ENCODE data around the gene GPC6.

Gene GPC6

DNA sequence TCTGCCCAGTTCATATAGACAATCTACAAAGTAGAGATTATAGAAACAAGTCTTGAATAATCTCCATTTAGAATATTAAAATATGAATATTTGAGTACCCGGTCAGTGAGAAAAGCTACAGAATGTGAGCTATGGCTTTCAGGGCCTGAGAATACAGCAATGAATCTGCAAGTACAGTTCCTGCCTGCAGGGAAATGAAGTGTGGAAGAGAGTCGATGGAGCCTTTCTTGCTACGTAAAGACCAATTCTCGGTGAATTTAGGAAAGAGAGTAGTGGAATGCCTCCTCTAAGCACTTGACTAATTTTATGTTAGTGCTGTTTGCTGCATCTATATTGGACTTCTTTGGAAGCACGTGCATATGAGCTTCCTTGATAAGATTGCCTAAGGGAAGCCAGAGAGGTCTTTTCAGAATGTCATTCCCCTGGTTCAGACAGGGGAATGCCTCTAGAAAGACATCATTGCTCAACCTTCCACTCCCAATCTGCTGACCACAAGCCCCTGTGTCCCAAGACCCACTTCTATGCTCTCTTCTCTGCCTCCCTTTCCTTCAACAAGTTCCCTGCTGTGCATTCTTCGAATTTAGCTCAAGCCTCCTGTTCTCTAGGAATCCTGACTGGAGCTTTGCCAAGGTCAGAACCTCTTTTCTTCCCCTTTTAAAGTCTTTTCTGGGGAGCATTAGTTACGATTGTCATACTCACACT lies 41.9 kb downstream of the GPC6 start:
- peak; percentile 44 for DNase-seq (ENCODE audit: low read depth)

DNA sequence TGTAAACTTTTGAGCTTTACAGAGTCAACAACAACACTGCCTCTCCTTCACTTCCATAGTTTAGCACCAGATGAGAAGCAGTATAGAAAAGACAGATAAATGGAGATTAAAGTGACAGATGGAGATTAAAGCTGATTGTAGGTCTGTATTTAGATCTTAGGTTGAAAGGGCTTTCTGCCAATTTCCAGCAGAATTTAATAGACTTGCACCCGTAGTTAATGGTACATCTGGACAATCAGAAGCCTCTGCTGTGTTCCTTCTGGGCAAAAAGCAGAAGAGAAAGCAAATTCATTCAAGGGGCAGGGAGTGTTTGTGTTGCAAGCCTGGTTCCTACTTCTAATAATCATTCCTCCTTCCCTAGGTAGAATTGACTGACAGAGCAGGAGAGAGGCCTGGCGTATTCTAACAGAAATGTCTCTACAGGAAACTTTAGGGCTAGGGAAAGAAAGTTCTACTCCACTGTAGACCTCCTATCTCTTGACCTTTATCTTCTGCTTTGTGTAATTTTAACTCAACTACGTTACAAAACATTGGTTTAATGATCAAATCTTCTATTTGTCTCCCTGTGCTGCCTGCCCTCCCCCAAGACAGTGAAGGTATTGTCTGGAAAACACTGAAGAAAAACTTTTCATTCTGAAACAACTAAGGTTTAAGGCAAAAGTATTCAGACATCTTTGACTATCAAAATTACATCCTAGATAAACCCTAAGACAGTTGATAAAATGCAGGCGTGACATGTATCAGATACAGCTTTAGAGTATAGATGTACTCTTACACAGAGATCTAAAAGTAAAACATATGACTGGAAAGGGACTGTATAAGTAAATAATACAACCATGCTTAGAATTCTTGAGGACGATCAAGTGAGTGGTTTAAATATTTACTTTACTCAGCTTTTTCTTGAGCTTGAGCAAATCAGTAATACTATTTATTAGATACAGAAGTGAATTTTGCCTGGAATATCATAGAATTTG lies 44.4 kb downstream of the GPC6 start:
- DNase-seq (ENCODE audit: low read depth), result peak; percentile 43

DNA sequence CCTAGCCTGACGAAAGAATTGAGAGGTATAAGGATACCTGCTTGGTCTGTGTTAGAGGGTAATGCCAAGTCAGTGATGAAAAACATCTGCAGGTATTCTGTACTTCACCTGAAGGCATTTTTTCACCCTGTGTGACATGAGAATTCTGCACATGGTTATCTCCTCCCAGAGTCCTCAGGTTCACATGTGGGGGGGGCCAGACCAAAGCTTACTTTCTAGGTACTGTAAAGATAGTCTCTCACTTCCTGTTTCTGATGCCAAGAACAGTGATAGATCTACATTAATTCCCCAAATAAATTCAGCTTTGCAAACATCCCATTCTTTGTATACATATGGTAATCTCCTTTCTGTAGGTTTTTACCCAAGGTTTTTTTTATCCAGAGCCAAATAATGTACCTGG lies 53.4 kb downstream of the GPC6 start:
- no peak for DNase-seq (ENCODE audit: low read depth)

DNA sequence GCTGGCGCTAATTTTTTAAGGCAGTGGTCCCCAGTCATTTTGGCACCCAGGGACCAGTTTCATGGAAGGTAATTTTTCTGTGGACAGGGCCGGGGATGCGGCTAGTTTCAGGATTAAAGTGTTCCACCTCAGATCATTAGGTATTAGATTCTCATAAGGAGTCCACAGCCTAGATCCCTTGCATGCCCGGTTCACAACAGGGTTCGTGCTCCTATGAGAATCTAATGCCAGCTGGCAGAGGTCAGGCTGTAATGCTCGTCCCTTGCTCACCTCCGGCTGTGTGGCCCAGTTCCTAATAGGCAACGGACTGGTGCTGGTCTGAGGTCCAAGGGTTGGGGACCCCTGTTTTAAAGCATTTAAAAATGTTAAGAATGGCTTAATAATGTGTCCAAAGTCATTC lies 54.1 kb downstream of the GPC6 start:
- no peak for DNase-seq (ENCODE audit: low read depth)

DNA sequence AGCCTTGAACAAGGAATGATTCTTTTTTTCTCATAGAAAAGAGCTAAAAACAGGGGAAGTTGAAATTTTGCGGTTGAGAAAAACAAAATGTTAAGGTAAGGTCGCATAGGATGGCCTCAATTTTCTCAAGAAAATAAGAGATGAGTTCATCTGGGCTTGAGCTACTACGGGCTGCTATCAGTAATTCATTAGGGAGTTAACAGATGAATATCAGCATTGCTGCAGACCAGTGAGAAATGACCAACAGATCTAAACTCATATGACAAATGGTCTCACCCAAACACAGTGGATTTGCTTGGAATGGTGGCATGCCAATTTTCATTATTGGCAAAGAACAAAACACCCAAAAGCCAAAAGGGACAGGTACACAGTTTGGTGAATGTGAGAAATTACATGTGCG lies 56.6 kb downstream of the GPC6 start:
- no peak for DNase-seq (ENCODE audit: low read depth)

DNA sequence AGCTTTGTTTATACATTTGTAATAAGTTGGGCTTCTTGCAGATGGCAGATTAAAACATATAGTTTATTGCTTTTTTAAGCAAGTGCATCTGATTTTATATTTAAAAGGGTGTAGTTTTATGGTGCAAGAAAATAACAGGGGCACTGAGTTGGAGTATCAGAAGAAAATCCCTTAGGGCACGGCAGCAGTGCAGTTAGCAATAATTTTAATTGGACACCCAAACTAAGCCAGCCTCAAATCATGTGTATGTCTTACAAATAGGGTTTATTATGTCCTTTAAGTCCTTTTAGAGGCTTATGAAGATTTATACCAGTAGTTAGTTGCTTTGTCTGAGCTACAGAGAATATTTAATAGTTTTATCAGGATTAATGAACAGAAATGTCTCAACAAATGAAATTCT lies 57.5 kb downstream of the GPC6 start:
- DNase-seq (ENCODE audit: low read depth), result no peak

DNA sequence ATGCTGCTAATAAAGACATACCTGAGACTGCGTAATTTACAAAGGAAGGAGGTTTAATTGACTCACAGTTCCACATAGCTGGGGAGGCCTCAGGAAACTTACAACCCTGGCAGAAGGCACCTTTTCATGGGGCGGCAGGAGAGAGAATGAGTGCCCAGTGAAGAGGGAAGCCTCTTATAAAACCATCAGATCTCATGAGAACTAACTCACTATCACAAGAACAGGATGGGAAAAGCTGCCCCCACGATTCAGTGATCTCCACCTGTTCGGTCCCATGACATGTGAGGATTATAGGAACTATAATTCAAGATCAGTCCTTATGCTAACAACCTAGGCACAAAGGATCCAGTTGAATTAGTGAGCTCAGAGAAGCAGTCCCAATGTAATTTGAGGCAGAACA lies 59.4 kb downstream of the GPC6 start:
- no peak for DNase-seq (ENCODE audit: low read depth)

DNA sequence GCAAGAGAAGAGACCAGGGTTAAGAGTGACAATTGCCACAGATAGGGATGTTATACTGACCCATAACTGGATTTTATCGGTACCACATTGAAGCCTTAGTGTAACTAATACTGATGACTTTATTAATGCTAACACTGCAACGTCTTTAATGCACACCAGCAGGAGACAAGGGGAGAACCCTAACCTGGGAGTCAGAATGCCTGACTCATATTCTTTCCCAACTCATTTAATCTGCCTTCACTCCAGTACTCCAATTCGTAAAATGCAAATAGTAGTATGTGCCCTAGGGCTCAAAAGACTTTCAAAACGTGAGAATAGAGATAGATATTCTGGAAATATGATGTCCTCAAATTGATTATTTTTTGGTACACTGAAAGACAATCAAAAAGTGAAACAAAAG lies 62.4 kb downstream of the GPC6 start:
- peak; percentile 69 for DNase-seq (ENCODE audit: low read depth)

DNA sequence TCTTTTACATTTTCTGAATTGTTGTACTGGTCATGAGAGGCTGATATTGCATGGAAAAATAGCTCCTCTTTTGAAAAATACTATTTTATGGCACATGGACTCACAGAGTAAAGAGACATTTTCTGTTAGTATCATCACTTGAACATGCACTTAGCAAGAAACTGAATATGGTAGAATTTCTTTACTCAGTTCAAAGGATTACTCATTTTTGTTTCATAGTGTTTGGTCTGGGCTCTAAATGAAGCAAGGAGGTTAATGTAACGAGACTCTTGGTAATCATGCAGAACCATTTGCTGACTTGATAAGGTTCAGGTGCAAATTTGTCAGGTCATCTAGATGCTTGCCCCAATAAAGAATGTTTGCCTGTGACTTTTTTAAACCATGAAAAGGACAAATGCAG lies 63.2 kb downstream of the GPC6 start:
- peak; percentile 15 for DNase-seq (ENCODE audit: low read depth)

DNA sequence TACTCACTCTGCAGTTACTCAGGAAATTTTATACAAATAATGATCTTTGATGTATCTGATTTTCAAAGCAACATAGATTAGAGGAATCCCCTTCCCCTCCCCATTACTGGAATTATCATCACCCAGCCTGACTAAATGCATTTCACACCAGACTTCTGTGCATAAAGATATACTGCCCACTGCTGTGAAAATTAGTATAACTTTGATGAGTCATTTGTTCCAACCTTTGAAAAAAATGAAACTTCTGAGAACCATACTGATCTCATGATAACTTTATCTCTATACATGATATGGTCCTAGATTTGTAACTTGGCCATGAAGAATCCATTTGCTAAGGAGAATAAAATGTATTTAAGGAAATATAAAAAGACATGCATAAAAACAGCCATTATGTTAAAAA lies 63.9 kb downstream of the GPC6 start:
- DNase-seq (ENCODE audit: low read depth), result peak; percentile 63

DNA sequence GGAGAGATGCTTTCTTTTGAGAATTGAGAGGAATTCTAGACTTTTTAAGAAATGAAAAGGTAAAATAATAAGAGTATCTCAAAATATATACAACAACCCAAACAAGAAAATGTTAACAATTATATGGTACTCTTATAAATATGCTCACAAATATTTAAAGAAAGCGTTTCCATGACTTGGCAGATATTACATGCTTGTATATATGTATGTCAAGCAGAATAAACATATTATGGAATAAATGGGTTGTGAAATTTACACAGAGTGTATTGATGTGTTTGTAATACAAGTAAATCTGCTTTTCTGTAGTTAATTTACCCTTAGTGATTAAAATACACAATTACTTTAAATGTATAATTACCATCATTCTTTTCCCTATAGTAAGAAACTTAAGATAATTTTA lies 65.8 kb downstream of the GPC6 start:
- DNase-seq (ENCODE audit: low read depth), result no peak

DNA sequence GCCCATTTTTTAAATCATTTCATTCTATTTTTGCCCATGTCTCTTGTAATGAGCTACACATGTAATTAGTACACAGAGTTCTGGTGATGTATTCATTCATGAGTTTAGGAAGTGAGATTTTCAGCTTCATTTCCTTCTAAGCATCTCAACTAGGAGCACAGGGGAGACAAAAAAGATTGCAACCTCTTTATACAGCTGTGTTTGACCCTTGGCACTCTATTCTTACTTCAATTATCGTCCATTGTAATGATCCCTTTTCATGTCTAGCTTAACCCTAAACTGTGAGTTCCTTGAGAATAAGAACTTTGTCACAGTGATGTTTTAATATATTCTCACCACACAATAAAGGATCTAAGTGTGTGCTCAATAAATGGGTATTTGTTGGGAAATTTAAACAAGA lies 67.1 kb downstream of the GPC6 start:
- DNase-seq (ENCODE audit: low read depth), result no peak

DNA sequence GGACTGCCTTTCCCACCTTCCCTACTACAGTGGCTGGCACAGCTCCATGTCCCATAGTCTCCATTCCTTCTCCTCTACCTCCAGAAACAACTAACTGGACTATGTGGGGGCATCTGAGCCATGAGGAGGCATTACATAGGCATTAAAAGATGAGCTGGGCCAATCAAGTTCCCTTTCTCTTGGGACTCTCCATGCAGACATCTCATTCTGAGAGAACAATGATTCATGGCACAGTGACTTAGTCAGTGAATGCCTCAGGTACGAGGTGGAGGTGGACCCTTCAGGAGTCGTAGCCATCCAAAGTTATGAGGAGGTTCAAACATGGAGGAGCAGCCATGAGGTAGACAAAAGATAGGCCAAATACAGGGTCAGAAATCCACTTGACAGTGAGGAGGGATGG lies 70.0 kb downstream of the GPC6 start:
- DNase-seq (ENCODE audit: low read depth), result no peak

DNA sequence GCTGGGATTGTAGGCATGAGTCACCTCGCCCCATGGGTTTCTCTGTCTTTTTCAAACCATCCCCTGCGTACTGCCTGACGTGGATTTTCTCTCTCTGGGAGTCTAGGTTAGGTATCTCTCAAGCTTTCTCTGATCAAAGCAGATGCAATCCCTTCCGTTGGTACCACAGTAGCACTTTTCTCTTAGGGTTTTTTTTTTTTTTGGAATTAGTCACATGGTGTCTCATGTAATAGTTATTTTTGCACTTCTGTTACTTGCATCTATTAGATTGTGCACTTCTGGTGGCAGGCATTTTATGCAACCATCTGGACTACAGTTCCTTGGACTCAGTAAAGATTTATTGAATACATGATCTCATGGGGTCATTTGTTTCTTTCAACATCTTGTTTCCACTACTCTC lies 72.1 kb downstream of the GPC6 start:
- DNase-seq (ENCODE audit: low read depth), result no peak

DNA sequence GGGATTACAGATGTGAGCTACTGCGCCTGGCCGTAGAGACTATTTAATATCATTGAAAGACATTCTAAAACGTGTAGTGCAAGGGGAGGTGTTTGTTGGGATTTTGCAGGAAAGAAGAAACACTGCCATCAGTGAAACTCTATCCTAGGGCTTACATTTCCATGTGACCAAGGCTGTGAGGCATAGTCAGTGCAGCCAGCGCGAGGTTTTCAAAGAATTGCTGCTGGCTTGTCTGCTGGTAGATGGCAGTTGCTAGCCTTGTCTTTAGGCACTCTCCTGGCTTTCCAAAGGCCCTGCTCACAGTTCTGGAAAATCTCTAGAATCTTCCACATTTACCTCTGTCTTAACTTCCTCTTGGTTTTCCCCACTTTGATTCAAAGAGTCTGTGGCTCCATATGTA lies 77.5 kb downstream of the GPC6 start:
- DNase-seq (ENCODE audit: low read depth), result no peak

DNA sequence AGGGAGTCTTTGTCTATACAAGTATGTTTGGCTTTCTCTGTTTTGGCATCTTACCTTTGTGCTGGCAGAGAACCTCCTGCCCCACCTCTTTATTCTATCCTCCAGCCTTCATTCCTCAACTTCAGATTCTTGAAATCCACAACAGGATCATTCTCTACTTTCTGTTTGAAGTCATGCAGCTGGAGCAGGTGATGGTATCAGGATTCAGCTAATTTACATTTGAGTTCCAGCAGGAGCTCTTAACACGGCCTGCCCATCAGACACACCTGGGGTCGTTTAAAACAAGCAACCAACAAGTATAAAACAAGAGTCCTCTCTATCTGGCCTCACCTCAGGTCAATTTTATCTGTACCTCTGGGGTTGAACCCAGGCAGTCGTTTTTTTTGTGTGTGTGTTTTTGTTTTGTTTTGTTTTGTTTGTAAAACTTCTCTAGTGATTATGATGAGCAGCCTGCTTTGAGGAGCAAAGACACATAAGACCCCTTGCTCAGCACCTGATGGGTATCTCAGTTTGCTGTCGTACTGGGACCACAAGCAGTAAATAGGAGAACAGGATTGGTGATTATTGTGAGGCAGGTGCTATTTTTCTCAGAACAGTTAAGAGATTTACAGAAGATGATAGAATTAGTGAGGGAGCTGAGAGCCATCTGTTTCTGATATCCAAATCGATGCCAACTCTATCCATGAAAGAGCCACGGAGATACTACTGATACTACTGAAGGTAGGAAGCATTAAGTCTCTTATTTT lies 78.4 kb downstream of the GPC6 start:
- no peak for DNase-seq (ENCODE audit: low read depth)

DNA sequence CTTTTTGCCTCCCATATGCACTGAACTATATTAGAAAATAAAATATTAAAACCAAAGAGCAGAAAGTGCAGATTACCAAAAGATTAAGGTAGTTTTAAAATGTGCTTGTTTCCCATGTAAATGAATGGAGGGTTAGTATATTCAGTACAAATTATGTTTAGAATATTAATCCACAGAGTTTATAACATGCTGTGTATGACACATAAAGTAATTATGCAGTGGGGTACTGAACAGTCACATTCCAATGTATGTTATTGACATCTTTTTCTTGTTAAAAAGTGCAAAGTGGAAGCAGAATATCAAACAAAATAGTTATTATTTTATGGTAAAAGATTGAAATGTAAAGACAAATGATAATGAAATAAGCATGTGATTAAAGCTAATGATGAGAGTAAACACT lies 79.3 kb downstream of the GPC6 start:
- DNase-seq (ENCODE audit: low read depth), result no peak

DNA sequence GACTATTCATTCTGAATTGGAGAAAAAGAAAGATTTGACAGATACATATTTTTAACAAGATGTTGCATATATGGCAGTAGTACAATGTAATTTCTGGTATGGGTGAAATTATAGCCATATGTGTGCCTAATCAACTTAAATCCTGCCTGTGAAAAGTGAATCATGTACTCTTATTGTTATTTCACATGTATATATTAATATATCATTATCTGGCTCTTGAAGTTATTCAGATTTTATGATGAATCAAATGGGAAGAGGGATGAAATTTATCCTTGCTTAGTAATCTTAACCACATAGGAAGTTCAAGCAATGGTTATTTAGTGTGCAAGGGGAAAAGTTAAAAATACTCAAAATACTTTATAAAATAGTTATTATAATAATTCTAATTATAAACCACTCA lies 80.5 kb downstream of the GPC6 start:
- no peak for DNase-seq (ENCODE audit: low read depth)

DNA sequence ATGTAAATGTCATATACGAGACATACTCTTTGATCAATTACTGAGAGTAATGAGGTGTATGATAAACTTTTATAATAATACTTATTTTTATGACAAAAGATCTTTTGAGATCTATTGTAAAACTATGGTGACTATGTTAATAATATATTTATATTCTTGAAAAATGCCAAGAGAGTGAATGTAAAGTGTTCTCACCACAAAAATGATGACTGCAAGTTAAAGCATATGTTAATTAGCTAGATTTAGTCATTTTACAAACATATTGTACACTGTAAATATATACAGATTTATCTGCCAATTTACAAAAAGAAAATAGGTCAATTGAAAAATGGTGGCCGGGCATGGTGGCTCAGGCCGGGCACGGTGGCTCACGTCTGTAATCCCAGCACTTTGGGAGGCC lies 81.0 kb downstream of the GPC6 start:
- no peak for DNase-seq (ENCODE audit: low read depth)

DNA sequence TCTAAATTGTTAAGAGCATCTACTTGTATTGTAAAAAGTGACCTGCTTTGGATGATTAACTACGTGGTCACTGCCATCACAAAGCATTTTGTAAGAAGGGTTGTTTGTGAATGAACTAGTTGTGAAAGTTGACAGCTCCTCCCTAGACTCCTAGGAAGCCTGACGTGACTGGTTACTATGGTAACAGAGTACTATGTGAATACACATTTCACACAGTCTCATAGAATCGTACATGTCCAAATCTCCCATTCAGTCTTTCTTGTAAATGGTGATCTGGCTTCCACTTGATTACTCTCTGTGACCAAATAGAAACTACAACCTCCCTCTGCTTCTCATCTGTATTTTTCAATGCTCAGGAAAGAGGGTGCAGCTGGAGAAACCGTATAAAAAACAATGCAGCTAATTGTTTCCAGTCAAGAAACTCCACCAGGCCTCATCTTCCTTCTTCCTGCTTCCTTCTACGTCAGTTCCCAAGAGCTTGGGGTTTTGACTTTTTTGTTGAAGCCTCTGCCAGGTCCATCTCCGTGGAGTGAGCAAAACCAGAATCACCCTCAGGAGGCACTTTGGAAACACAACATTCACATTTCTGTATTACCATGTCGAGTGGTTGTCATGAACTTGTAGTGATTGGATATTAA lies 83.4 kb downstream of the GPC6 start:
- DNase-seq (ENCODE audit: low read depth), result peak; percentile 94

DNA sequence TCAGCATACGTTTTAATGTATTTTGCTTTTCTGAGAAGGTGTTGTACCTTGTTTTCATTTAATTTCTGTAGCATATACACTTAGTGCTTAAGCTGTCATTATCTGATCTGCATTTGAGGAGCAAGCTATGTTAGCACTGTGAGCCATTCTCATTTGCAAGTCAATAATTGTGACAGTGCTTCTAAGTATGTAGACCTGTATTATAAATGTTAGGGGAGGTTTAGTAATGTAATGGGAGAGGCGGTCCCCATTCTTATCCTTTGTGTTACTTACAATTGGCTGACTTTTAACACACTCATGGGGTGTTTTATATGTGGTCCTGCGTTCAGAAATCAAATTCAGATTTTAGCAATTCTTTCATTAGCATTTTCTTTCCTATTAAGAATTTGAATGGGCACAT lies 90.2 kb downstream of the GPC6 start:
- no peak for DNase-seq (ENCODE audit: low read depth)

DNA sequence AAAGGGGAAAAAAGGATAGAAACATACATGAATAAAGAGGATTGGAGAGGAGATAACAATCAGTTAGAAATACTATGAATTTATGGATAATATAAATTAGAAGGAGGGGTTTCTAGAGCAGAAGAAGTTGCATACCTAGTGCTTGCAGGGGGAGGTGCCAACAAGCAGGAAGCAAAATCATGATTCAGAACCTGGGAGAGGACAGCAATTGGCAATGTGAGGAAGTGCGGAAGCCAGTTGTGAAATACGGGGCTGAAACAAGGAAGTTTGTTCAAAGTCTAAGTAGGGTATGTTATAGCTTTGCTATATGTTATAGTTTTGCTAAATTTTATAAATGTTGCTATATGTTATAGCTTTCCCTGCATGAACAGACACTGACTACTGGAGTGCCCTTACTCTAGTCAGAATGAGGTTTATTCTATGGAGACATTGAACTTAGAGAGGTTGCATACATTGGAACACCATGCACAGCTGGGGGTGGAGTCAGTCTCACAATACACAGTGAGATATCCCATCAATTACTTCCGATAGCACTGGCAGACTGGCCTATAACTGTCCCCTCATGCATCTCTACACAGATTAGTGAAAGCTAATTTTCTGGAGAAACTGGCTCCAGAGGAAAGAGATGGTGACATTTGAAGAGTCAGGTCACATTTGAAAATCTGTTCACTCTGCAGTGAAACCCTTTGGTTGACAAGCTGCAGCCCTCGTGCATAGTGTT lies 92.1 kb downstream of the GPC6 start:
- peak; percentile 65 for DNase-seq (ENCODE audit: low read depth)
